ENCODE measurements around the gene VPS35L.

VPS35L gene

GRCh38 chr16:19555186-19555937 lies at the start of gene VPS35L:
TSS of gene VPS35L (plus strand) at chr16:19555703. CDS start at chr16:19555730, 27 bp downstream.
- peak; percentile 96 for DNase-seq

- DNase-seq: no peak
Observed at GRCh38 chr16:19506965-19507364, 48.5 kb upstream of the VPS35L start.

- no peak for DNase-seq
Observed at GRCh38 chr16:19507867-19508266, 47.6 kb upstream of the VPS35L start.

DNA sequence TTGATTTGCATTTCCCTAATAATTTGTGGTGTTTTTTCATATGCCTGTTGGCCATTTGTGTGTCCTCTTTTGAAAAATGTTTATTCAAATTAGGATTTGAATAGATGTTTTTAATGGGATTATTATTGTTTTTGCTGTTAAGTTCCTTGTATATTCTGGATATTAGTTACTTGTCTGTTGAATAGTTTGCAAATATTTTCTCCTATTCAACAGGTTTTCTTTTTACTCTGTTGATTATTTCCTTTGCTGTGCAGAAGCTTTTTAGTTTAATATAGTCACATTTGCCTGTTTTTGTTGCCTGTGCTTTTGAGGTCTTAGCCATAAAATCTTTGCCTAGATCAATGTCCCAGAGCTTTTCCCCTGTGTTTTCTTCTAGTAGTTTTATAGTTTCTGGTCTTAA lies 43.2 kb upstream of the VPS35L start:
- no peak for DNase-seq

DNA sequence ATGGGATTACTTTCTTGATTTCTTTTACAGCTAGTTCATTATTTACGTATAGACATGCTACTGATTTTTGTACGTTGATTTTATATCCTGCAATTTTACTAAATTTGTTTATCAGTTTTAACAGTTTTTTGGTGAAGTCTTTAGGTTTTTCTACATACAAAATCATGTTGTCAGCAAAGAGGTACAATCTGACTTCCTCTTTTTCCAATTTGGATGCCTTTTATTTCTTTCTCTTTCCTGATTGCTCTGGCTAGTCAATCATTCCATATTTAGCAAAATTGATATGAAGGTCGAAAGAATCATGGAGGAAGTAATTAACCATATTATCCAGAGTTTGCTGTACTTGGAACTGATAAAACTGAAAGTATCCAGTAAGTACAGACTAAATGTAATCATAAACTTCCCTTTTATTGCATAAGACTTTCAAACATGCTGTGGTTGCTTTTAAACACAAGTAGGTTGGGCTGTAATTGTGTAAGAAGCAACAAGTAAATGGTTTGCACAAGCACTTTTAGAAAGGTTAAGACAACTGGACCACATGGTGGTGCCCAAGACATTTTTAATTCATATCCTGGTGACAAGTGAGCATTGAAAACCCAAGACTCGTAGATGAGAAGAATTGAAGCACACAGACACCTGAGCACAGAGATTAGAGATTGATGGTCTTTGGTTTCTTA lies 42.0 kb upstream of the VPS35L start:
- no peak for DNase-seq

- no peak for DNase-seq
Observed at GRCh38 chr16:19515757-19516156, 39.7 kb upstream of the VPS35L start.

DNA sequence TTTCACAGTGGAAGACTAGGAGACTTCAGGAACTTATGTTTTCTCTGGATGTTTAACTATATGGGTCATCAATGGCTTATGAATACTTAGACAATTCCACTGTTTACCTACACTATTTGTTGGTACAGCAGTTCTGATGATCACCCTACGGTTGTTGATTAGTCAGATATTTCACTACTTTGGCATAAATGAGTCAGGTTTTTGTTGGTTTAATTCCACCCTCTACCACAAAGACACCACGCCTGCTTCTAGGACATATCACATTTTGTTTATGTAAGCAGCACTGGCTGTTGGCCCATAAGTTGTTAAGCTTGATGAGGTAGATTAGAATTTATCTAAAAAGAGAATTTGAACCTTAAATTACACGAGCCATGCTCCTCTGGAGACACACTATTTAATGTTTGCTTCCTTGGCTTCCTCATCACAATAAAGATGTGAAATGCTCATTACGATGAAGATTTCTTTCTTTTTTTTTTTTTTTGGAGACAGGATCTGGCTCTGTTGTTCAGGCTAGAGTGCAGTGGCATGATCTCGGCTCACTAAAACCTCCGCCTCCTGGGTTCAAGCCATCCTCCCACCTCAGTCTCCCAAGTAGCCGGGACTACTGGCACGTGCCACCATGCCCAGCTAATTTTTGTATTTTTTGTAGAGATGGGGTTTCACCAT lies 37.9 kb upstream of the VPS35L start:
- no peak for DNase-seq

DNA sequence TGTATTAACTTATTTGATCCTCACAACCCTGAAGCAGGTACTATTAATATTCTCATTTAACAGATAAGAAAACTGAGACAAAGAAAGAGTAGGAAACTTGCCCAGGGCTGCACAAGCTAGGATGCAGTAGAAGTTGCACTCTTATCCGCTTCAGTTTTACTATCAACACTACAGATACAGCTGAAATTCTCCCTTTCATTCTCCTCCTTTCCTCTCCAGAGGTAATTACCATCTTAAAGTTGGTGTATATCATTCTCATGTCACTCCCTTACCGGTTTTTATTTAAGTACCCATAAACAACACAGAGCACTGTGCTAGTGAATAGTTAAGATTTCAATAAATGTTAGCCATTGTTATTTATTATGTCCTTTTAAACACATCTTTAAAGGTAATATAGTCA lies 37.1 kb upstream of the VPS35L start:
- DNase-seq: no peak

DNA sequence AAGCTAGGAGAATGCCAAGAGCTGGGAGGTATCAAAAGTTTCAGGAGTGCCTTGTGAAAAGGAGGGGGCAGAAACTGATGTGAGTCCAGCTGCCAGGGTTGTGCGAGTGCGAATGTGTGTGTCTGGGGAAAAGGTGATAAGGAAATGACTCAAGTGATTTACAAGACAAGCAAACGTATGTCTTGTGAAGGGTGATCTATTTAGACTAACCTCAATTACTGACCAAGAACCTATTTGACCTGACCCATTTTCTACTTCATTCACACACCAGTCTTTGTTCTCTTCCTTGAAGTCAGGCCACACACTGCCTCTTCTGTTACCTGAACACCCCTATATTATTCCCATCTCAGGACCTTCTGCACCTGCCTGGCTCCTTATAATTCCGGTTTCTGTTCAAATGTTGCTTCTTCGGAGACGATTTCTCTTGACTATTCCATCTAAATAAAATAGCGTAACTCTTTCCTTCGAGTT lies 34.6 kb upstream of the VPS35L start:
- DNase-seq: peak; percentile 8

DNA sequence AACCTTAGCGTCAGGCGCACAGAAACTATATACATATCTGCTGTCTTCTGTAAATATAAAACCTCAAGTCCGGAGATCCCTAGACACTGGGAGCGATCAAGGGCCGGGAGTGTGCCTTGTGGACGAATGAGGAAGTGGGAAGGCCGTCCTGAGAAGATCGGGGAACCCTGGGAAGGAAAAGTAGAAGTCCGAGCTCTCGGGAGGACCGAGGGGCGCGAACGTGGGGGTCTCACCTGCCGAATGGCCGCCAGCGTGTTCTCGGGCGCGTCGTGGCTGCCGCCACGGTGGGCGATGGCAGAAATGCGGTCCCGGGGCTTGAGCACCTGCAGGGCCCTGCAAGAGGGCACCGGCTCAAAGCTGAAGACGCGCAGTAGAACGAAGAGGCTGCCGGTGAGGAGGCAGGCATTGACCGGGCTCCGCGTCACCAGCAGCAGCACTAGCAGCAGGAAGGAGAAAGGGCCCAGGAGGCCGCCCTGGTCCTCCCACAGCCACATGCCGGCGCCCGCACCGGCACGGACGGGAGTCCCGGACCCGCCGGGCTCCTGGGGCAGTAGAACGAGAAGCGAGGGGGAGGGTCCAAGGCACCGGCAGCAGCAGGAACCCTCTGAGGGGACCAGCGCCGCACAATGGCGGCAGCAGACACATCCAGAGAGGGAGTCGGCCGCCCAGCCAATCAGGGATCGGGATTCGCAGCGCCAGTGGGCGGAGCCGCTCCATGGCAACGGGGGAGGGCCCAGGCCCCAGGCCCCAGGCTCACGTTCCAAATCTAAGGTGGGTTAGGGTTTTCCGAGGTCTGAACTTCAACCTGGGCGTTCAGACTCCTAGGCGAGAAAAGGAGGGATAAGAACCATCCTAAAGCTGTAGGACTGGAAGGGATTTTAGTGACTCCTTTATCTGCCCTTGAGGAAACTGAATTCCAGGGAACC lies 33.8 kb upstream of the VPS35L start, which contains the start of gene GDE1:
TSS of gene GDE1 (minus strand) at position 628 of the 926 bp plus-strand sequence. CDS start at position 494, 134 bp downstream.
- peak; percentile 93 for DNase-seq

DNA sequence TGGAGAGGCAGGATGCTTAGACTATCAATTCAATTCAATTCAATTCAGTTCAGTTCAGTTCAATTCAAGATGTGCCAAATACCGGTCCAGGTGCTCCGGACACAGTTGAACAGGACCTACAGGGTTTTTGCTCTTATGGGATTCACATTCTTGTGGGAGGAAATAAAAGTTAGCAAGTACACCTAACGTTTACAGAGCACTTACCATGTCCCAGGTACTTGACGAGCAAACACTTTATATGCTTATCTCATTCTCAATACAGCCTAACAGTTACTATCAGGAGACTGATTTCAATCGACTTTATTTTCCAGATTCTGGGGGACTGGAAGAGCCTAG lies 33.1 kb upstream of the VPS35L start:
- DNase-seq: no peak

- DNase-seq: no peak
Observed at GRCh38 chr16:19522760-19523159, 32.7 kb upstream of the VPS35L start.

DNA sequence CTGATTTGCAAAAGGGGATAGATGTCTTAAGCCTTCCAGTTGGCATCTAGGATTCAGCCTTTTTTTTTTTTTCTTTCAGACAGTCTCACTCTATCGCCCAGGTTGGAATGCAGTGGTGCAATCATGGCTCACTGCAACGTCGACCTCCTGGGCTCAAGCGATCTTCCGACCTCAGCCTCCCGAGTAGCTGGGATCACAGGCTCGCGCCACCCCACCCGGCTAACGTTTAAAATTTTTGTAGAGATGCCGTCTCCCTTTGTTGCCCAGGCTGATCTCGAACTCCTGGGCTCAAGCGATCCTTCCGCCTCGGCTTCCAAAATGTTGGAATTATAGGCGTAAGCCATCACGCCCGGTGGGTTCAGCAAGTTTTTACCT lies 32.3 kb upstream of the VPS35L start:
- DNase-seq: no peak

DNA sequence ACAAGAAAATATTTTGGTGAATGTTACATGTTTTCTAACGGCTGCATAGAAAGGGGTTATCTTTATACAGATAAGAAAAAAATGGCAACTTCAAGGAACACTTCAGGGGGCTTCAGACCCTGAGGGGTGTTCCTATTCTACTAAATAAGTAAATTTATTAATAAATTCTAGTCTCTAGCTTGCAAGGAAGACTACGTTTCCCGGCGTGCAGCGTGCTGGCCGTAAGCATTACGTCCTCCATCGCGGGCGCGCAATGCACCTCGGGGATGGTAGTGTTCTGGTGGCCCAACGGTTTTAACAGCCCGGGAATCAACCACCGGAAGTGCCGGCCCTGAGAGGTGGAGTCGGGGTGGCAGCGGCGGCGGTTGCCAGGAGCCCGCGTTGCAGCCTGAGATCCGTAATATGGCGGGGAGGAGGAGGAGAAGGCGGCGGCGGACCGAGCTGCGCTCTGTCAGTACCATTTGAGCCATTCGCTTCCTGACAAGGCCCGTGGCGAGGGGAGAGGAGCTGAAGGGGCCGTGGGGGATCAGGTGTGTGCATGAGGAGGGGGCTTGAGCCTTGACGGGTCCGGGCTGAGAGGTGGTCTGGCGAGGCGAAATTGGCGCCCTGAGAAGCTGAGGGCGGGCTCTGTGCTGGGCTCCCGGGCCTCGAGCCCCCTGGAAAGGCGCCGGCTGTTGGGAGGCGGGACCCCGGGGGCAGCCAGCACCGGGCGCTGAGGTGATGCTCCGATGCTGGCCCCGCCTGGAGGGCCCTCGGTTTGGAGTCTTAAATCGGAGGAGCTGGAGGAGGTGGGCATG lies 31.7 kb upstream of the VPS35L start, which contains the start of gene CCP110:
TSS of gene CCP110 (plus strand) at position 384 of the 797 bp plus-strand sequence. CDS start 3,940 bp downstream, outside the sequence.
- peak; percentile 94 for DNase-seq

GRCh38 chr16:19524356-19524615 lies 31.2 kb upstream of the VPS35L start:
- DNase-seq: no peak

DNA sequence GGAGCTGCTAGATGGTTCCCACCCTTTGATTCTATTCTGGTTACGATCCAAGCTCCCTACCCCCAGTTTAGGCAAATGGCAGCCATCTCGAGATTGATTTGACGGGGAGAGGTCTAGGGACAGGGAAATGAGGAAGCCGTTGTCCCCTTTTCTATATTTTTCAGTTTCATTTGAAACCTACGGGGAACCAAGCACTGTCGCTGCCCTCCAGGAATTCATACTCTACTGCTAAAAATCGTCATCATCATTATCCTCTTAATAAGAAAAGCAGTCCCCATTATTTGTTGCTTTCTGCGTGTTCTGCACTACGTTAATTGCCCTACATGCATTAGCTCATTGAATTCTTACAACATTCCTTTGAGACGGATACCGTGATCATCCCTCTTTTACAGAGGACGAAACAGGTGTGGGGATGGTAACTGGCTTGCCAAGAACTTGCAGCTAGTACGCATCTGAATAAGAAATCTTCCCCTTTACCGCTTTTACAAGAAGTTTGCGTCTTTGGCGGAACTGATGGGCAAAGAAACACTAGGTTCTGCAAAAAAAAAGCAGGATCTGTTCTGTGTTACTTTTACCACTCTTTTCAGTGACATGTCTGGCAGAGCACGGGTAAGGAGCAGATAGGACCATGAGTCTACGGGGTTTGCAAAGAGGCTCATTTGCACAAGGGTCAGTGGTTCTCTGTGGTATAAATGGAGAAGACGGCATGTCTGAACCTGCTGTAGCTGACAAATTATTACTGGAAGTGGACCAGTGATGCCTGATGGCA lies 30.7 kb upstream of the VPS35L start:
- no peak for DNase-seq

DNA sequence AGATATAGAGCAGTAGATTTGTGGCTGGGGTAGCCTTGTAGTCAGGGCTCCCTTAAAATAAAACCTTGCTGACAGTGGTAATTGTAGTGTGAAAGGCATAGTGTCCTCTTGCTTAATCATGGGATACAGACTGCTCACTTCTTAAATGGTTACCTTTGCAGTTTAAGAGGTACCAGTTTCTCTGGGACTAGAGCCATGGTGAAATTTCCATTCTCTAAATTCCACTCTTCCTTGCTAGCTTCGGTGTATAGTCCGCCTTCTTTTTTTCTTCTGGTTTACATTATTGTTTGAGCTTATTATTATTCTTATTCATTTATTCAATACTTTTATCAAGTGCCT lies 30.1 kb upstream of the VPS35L start:
- DNase-seq: no peak

DNA sequence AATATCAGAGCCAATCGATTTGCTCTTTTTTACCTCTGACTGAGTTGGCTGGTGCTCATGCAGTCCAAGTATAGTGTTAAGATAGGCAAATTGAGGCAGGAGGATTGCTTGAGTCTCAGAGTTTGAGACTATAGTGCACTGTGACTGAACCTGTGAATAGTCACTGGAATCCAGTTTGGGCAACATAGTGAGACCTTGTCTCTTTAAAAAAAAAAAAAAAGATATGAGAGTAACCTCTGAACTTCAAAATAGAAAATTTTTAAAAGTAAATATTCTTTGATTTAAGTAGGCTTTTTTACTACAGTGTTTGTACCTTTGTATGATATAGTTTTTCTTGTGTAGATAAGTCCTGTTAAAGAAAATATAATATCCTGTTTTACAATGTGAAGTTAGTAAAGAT lies 28.3 kb upstream of the VPS35L start:
- DNase-seq: no peak

DNA sequence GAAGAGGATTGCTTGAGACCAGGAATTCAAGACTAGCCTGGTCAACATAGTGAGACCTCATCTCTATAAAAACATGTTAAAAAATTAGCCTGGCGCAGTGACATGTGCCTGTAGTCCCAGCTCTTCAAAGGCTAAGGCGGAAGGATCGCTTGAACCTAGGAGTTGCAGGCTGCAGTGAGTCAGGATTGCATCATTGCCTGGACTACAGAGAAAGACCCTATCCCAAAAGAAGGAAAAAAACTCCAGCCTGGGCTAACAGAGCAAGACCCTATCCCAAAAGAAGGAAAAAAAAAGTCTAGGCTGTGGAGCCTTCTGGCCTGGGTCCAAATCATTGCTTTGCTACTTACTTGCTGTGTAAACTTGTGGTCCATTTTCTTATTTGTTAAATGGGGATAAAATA lies 26.8 kb upstream of the VPS35L start:
- no peak for DNase-seq

- no peak for DNase-seq
Observed at GRCh38 chr16:19532601-19533000, 22.9 kb upstream of the VPS35L start.

DNA sequence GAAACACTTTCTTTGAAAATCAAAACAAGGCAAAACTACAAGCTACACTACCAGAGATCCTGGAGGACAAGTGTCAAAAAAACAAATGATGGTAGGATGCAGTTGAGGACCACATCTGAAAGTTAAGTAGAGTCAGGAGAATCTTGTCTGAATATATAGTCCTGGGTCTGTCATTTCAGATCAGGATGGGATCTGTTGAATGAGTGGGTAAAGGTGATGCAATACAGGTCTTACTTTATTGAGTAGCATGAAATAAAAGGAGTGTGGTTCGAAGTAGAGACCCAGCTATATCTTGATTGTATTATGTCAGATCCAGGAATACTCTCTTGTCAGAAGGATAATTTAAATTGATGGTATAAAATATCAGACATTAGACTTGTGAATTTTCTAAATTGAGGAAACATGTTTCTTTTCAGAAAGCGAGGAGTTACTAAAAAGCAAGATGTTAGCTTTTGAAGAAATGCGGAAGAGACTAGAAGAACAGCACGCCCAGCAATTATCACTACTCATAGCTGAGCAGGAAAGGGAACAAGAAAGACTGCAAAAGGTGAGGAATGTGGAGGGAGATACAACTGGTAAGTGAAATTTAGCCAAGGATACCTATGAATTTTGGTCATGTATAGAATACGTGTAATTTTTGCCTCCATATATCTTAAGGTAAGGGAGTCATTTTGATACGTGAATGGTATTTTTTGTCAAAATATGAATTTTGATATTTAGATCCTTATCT lies 15.1 kb upstream of the VPS35L start:
- DNase-seq: no peak
